SHP77 treated with DMSO at 0.1 percent for 48 hours (cell line): ENCODE measurements around the gene PDCD6IP.
"Not testable (repeated sequence)": the region's sequence is repeated elsewhere in the genome, so short reads cannot be mapped to it uniquely, and the experiment has no call there.

Experiments used
- DNase-seq: peaks from one replicate; lab custom pipeline; 2025; lab: John Stamatoyannopoulos, UW

Gene PDCD6IP

DNA sequence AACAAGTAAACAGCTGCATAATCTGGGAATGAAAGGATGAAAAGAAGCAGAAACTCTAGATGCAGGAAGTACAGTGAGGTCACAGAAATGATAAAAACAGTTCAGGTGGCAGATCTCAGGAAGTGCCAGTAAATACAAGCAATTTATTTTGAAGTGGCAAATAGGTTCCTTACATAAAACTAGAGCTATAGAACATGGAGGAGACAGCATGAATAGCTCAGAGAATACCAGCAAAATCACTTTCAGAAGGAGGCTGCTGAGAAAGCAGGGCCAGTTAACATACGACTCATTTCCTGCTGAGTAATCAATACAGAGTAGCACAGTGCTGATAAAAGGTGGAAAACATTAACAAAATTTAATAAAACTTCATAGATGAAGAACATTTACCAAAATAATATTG is 57.0 kb downstream of the PDCD6IP start:
- DNase-seq = not testable (repeated sequence)

- DNase-seq = no peak
Observed at GRCh38 chr3:33855884-33856546, 57.6 kb downstream of the PDCD6IP start.

DNA sequence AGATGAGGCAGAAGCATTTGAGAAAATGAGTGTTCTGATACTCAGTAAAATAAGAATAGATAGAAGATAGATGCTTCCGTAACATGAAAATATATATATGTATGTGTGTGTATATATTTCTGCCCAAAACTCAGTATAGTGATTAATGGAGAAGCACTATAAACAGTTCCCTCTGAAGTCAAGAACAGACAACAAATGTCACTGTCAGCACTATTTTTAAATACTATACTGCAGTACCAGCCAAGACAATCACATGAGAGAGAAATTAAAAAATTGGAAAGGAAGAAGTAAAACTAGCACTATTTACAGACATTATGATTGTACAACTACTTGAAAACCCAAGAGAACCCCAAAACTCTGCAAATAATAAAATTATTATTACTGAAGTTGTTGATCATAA is 59.3 kb downstream of the PDCD6IP start:
- not testable (repeated sequence) for DNase-seq

DNA sequence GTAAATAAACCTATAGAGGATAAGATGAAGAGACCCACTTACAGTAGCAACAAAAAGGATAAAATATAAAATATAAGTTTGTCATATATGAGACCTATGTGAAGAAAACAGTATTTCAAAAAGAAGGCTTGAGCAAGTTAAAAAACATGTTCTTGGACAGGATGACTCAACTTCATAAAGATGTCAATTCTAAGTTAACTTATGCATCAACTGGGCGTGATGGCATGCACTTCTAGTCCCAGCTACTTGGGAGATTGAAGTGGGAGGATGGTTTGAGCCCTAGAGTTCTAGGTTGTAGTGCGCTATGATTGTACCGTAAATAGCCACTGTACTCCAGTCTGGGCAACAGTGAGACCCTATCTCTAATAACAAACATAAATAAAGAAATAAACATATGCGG is 59.7 kb downstream of the PDCD6IP start:
- no peak for DNase-seq

GRCh38 chr3:33860373-33861050 is 62.1 kb downstream of the PDCD6IP start:
- no peak for DNase-seq

GRCh38 chr3:33865133-33865532 is 66.7 kb downstream of the PDCD6IP start:
- DNase-seq = no peak

- DNase-seq = no peak
Observed at GRCh38 chr3:33868309-33868708, 69.9 kb downstream of the PDCD6IP start.

DNA sequence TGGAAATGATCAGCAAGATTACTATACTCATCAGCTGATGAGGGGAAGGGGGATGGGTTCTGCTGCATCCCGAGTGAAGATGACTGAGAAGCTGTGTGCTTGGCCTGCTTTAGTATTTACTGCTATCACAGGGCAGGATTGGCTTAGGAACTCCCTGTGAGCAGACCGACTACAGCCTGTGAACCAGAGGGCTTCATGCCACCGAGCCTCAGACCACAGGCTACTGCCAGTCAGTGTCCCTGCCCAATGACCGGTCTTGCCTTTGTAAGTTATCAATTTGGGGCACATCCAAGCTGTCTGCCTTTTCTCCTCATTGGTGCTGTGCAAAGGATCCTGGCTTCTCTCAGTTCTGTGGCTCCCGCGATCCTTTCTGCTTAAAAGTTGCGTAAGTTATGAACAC is 71.5 kb downstream of the PDCD6IP start:
- no peak for DNase-seq

GRCh38 chr3:33874815-33875214 is 76.4 kb downstream of the PDCD6IP start:
- DNase-seq = no peak

DNA sequence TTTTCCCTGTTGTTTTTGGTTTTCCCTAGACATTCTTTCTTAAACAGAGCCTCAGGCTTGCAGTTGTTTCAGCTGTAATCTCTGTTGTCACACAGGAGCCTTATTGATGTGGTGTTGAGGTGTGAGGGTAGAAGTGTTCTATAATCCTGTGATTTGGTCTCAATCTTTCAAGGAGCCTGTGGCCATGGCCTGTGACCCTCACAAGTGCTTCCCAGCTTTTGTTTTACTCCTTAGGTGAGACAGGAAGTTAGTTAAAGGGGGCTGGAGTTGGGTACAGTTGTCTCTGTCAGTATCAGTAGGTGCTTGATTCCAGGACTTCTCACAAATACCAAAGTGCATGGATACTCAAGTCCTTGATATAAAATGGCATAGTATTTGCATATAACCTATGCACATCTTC is 77.2 kb downstream of the PDCD6IP start:
- DNase-seq = no peak

GRCh38 chr3:33877187-33877586 is 78.8 kb downstream of the PDCD6IP start:
- DNase-seq = no peak

GRCh38 chr3:33879540-33879939 is 81.1 kb downstream of the PDCD6IP start:
- DNase-seq = no peak

DNA sequence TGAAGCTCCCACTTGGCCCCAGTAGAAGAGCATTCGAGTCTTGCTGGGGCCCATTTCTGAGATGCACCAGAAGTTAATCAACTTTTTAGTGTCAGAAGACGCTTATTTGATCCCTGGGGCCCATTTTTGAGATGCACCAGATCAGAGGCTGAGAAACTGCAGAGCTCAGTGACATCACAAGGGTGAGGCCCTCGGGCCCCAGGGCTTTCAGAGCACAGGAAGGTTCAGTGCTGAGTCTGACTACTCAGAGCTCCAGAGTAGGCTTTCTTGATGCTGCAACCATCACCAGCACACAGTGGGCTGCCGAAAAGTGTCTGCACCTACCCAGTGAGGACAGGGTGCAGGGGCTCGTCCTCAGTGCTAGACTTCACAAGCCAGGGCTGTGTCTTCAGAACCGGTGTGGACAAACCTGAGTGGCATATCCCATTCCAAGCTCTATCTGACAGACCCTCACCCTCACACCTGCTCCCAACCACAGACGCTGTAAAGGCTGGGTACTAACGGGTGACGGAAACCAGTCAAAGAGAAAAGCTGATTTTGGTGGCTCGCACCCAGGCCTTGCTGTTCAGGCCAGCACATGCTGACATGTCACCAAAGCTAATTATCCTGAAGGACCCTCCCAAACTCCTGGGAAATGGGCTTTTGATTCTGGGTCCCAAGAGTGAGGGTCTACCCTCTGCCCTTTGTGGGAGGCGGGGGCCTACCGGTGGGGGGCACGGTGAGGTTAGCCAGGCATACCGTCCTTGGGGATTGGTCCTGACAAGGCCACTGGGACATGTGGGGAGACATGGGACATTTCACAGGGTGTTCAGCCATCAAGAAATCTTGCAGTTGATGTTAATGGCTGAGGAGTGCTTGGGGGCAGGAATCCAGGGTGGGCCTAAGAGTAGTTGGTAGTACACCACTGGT is 83.0 kb downstream of the PDCD6IP start:
- no peak for DNase-seq

DNA sequence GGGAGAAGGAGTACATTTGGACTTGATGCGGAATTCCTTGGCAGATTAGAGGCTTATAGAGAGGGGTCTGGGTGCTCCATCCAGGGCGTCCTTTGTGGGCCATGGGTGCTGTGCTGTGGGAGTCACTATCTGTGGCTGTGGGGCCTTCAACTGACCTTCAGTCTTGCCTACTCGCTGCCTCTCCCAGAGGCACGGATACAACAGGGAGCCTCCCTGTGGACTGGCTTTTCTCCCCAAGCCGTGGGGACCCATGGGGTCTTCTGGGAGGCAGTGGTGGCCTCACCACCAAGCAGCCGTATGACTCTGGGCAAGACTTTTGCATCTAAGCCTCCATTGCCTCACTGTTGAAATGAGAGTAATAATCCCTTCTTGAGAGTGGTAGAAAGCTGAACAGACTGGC is 83.9 kb downstream of the PDCD6IP start:
- DNase-seq = no peak

- no peak for DNase-seq
Observed at GRCh38 chr3:33883538-33883950, 85.1 kb downstream of the PDCD6IP start.

- peak; percentile 42 for DNase-seq
Observed at GRCh38 chr3:33883951-33884561, 85.6 kb downstream of the PDCD6IP start.

- no peak for DNase-seq
Observed at GRCh38 chr3:33884701-33885100, 86.3 kb downstream of the PDCD6IP start.

DNA sequence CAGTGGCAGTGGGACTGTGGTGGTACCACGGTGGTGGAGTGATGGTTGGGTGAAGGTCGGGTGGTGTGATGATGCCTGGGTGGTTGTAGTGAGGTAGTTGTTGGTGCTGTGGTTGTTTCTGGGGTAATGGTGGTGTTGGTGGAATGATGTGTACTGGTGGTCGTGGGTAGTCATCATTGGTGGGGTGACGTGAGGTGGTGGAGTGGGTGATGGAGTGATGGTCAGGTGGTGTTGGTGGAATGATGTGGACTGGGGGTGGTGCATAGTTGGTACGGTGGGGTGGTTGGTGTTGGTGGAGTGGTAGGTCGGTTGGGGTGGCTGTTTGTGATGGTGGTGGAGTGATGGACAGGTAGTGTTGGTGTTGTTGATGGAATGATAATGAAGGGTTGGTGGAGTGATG is 87.1 kb downstream of the PDCD6IP start:
- DNase-seq = no peak

DNA sequence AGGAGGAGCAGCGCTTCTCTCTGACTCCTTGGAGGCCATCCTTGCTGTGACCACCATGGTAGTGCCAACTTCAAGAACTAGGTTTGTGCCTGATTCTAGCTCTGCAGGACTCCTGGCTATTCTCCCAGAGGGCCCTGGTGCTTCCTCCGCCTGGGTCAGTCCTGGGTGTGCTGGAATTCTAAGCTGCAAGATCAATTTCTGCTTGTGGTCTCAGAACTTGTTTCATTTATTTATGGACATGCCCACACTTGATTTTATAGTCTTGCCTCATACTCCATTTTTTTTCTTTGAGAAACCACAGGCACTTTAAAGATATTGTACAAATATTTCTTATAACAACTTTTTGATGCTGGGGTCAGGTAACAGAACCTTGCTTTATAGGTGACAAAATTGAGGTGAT is 87.6 kb downstream of the PDCD6IP start:
- no peak for DNase-seq

DNA sequence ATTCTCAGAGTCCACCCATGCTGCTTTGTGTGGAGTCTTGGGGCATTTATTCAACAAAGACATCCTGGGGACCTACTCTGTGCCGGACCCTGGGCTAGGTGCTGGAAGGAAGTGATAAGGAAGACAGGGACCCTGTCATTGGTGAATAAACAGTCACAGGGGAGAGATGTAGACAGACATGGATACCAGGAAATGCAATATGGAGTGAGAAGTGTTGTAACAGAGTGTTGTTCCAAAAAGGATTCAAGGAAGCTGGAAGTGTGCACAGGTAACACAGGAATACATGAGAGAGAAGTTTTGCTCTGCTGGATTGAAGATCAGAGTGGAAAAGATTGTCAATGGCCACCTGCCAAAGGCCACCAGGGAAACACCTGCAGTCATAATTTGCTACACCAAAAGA is 89.0 kb downstream of the PDCD6IP start:
- no peak for DNase-seq

GRCh38 chr3:33889394-33890039 is 91.1 kb downstream of the PDCD6IP start:
- no peak for DNase-seq

DNA sequence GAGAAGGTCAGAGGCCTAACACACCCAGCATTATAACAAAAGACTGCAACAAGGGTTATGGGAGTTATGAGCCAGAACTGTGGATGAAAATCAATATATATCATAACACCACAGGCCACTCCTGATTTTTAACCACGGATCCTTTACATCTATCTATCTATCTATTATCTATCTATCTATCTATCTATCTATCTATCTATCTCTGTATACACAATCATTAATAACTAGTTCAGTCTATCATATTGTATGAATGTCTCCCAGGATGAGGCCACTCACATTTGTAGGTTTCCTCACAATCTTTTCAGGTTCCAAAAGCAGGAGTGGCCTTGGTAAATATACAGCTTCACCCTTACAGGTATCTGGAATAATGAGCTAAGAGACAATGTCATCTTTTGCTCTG is 94.2 kb downstream of the PDCD6IP start:
- no peak for DNase-seq
